ENCODE measurements around the gene MYRFL.
"Not testable (repeated sequence)": the region's sequence is repeated elsewhere in the genome, so short reads cannot be mapped to it uniquely, and the experiment has no call there.

The MYRFL gene

GRCh38 chr12:69991690-69992288 is 166.8 kb downstream of the MYRFL start:
- H3K36me3 ChIP-seq (replicated peaks; ENCODE audit: low read depth, low read length) = no peaks in the 10 kb centered on the region
- H3K9ac ChIP-seq (ENCODE audit: low read length) = no peak overlapping the region
- H3K4me3 ChIP-seq (ENCODE audit: low read length) = no peak overlapping the region
- TF ChIP-seq, protein P1, sequence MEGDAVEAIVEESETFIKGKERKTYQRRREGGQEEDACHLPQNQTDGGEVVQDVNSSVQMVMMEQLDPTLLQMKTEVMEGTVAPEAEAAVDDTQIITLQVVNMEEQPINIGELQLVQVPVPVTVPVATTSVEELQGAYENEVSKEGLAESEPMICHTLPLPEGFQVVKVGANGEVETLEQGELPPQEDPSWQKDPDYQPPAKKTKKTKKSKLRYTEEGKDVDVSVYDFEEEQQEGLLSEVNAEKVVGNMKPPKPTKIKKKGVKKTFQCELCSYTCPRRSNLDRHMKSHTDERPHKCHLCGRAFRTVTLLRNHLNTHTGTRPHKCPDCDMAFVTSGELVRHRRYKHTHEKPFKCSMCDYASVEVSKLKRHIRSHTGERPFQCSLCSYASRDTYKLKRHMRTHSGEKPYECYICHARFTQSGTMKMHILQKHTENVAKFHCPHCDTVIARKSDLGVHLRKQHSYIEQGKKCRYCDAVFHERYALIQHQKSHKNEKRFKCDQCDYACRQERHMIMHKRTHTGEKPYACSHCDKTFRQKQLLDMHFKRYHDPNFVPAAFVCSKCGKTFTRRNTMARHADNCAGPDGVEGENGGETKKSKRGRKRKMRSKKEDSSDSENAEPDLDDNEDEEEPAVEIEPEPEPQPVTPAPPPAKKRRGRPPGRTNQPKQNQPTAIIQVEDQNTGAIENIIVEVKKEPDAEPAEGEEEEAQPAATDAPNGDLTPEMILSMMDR (IDR thresholded peaks at IDR 0.05; ENCODE audit: low read depth, low read length) = no peak
- no peak for TF ChIP-seq EZH2phosphoT487 (IDR thresholded peaks at IDR 0.05; ENCODE audit: low read depth)
- no peak overlapping the region for H3K4me2 ChIP-seq (ENCODE audit: low read length)
- no peaks in the 10 kb centered on the region for H3K4me1 ChIP-seq (ENCODE audit: low read length)
- no peak overlapping the region for H3K27ac ChIP-seq (ENCODE audit: low read length)
- no peaks in the 10 kb centered on the region for H3K79me2 ChIP-seq (ENCODE audit: low read length)
- H2AFZ ChIP-seq (ENCODE audit: low read depth, low read length) = no peak overlapping the region
- no peaks in the 10 kb centered on the region for H3K9me3 ChIP-seq (ENCODE audit: insufficient read depth, low read length)
- no peaks in the 10 kb centered on the region for H4K20me1 ChIP-seq (ENCODE audit: insufficient read depth, low read length)
- no peaks in the 10 kb centered on the region for H3K27me3 ChIP-seq (ENCODE audit: low read depth, low read length)

DNA sequence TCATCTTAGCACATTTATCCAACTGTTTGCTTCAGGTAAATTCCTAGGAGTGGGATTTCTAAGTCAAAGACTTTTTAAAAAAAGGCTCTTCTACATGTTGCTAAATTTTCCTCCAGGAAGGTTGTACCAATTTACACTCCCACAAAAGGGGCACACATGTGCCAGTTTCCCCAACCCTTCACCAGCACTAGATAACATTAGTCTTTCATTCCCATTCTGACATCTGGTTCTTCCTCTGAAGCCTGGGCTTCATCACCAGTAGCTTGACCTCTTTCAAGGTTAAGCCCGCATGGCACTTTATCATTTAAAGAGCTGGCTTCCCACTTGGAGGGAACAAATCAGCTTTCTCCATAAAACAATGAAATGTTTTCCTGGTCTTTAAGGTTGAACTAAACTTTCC is 168.4 kb downstream of the MYRFL start:
- H4K20me1 ChIP-seq (ENCODE audit: insufficient read depth, low read length) = no peaks in the 10 kb centered on the region
- no peak overlapping the region for H2AFZ ChIP-seq (ENCODE audit: low read depth, low read length)
- no peak for TF ChIP-seq EZH2phosphoT487 (IDR thresholded peaks at IDR 0.05; ENCODE audit: low read depth)
- TF ChIP-seq, protein P1 (IDR thresholded peaks at IDR 0.05; ENCODE audit: low read depth, low read length) = no peak
- H3K27me3 ChIP-seq (ENCODE audit: low read depth, low read length) = no peaks in the 10 kb centered on the region
- H3K4me3 ChIP-seq (ENCODE audit: low read length) = no peak overlapping the region
- H3K9ac ChIP-seq (ENCODE audit: low read length) = no peak overlapping the region
- H3K4me1 ChIP-seq (ENCODE audit: low read length) = no peaks in the 10 kb centered on the region
- no peak overlapping the region for H3K4me2 ChIP-seq (ENCODE audit: low read length)
- H3K36me3 ChIP-seq (replicated peaks; ENCODE audit: low read depth, low read length) = no peaks in the 10 kb centered on the region
- no peaks in the 10 kb centered on the region for H3K9me3 ChIP-seq (ENCODE audit: insufficient read depth, low read length)
- no peak overlapping the region for H3K27ac ChIP-seq (ENCODE audit: low read length)
- no peaks in the 10 kb centered on the region for H3K79me2 ChIP-seq (ENCODE audit: low read length)

GRCh38 chr12:69994086-69994485 is 169.1 kb downstream of the MYRFL start:
- H3K27me3 ChIP-seq (ENCODE audit: low read depth, low read length); H3K27ac ChIP-seq (ENCODE audit: low read length); H2AFZ ChIP-seq (ENCODE audit: low read depth, low read length); H3K4me1 ChIP-seq (ENCODE audit: low read length); H3K36me3 ChIP-seq (replicated peaks; ENCODE audit: low read depth, low read length); H3K4me3 ChIP-seq (ENCODE audit: low read length); H3K9ac ChIP-seq (ENCODE audit: low read length); H3K4me2 ChIP-seq (ENCODE audit: low read length); H3K9me3 ChIP-seq (ENCODE audit: insufficient read depth, low read length); H4K20me1 ChIP-seq (ENCODE audit: insufficient read depth, low read length); H3K79me2 ChIP-seq (ENCODE audit: low read length): not testable (repeated sequence)

DNA sequence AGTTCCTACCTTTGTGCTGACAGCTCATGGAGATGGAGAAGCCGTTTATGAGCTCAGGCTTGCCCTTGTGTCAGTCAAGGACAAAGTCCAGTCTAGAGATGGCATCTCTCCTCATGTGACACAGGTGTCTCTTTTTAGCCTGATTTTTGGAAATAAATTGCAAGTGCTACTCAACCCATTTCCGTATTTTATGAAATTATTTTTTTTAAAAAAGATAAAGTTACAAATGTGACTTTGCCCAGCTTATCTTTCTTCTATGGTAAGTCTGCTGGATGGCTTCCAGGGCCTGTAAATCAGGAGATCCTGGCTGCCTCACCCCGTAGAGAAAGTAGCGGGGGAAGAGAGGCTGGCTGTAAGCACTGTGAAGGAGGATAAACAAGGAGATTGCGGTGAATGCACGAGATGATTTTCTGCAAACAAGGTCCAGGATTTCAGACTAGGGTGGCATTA is 169.7 kb downstream of the MYRFL start:
- Histone ChIP-seq H3K9ac (ENCODE audit: low read length) (no peak overlapping the region), H3K36me3 (replicated peaks; ENCODE audit: low read depth, low read length) (no peaks in the 10 kb centered on the region), H2AFZ (ENCODE audit: low read depth, low read length) (no peak overlapping the region), H3K27me3 (ENCODE audit: low read depth, low read length) (no peaks in the 10 kb centered on the region), H3K79me2 (ENCODE audit: low read length) (no peaks in the 10 kb centered on the region), H3K4me3 (ENCODE audit: low read length) (no peak overlapping the region), H4K20me1 (ENCODE audit: insufficient read depth, low read length) (no peaks in the 10 kb centered on the region), H3K9me3 (ENCODE audit: insufficient read depth, low read length) (no peaks in the 10 kb centered on the region), H3K4me2 (ENCODE audit: low read length) (no peak overlapping the region), H3K27ac (ENCODE audit: low read length) (no peak overlapping the region), H3K4me1 (ENCODE audit: low read length) (no peaks in the 10 kb centered on the region)
- TF ChIP-seq EZH2phosphoT487 (IDR thresholded peaks at IDR 0.05; ENCODE audit: low read depth) = no peak
- TF ChIP-seq, protein P1 (IDR thresholded peaks at IDR 0.05; ENCODE audit: low read depth, low read length) = no peak

Measured in OCI-LY3 (cell line).